ENCODE data around the gene GBF1. TPM values are rescaled to one million over a fixed set of nuclear protein-coding genes. Genes with fewer than 3 reads are reported as not detected.

GBF1 gene
- total RNA-seq, 1 donor: 52.1 TPM

DNA sequence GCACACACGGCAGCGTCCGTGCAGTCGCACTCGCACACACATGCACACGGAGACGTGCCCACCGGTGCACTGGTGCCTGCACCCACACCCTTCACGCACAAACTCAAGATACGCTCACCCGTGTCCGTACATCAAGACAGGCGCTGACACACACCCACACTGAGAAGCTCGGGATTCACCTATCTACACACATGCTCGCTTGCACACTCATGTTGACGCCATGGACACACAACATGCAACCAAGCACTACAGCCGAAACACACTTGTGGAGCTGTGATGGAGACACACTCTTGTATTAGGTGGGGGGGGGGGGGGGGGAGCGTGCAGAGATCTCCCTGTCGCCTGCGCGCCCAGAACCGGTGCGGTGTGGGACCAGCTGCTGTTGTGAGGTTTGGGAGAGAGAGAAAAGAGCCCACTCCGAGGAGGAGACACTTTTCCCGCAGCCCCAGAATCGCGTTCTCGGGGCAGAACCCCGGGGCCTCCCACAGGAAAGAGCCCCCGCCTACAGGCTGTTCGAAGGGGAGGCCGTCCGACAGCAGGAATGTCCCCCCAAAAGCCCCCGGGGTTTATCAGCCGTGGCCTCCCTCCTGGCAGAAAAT, 149.6 kb downstream of the GBF1 start:
- DNase-seq (ENCODE audit: low read depth): peak; percentile 47
- TF ChIP-seq, protein P1, sequence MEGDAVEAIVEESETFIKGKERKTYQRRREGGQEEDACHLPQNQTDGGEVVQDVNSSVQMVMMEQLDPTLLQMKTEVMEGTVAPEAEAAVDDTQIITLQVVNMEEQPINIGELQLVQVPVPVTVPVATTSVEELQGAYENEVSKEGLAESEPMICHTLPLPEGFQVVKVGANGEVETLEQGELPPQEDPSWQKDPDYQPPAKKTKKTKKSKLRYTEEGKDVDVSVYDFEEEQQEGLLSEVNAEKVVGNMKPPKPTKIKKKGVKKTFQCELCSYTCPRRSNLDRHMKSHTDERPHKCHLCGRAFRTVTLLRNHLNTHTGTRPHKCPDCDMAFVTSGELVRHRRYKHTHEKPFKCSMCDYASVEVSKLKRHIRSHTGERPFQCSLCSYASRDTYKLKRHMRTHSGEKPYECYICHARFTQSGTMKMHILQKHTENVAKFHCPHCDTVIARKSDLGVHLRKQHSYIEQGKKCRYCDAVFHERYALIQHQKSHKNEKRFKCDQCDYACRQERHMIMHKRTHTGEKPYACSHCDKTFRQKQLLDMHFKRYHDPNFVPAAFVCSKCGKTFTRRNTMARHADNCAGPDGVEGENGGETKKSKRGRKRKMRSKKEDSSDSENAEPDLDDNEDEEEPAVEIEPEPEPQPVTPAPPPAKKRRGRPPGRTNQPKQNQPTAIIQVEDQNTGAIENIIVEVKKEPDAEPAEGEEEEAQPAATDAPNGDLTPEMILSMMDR (IDR thresholded peaks at IDR 0.05; ENCODE audit: insufficient read depth, low read length): no peak
- peak overlapping the region; percentile 85 for H3K4me3 ChIP-seq (ENCODE audit: low read depth, low read length)

DNA sequence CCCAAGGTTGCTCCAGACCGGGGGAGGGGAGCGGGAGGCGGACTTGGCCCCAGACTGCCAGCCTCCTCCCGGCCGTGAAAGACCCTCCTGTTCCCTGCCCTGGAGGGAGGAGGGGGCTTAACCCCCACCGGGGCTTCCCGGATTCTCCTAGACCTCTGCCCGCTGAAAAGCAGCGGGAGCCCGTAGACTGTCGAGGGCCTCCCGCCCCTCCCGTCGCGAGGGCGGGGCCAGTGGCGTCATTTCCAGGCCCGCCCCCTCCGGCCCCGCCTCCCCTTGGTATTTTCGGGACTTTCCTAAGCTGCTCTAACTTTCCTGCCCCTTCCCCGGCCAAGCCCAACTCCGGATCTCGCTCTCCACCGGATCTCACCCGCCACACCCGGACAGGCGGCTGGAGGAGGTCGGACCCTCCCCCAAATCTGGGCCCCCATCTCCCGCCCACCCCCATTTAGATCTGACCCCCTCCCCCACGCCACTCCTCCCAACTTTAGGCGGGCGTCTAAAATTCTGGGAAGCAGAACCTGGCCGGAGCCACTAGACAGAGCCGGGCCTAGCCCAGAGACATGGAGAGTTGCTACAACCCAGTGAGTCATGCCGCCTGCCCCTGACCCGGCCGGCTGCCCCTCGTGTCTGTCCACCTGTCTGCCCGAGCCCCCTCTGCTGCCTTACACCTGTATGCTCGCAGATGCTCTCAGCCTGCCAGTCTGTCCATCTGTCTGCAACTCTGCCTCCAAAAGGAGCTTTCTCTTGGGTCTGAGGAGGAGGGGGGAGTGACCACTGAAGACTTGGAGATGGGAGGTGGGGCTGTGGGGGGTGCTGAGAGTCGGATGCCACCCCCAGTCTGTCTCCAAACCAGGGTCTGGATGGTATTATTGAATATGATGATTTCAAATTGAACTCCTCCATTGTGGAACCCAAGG, 150.3 kb downstream of the GBF1 start, which contains the start of gene NFKB2:
Gene NFKB2 (plus strand): TSS at position 306 of the 917 bp plus-strand sequence. CDS start 255 bp downstream, at position 561.
- TF ChIP-seq, protein P1 (IDR thresholded peaks at IDR 0.05; ENCODE audit: insufficient read depth, low read length): no peak
- peak; percentile 87 for DNase-seq (ENCODE audit: low read depth)
- H3K4me3 ChIP-seq (ENCODE audit: low read depth, low read length): peak within 1 kb of the TSS; percentile 85

GRCh38 chr10:102396317-102396650, 151.0 kb downstream of the GBF1 start:
- DNase-seq (ENCODE audit: low read depth): no peak
- peak overlapping the region; percentile 85 for H3K4me3 ChIP-seq (ENCODE audit: low read depth, low read length)
- TF ChIP-seq, protein P1 (IDR thresholded peaks at IDR 0.05; ENCODE audit: insufficient read depth, low read length): no peak

GRCh38 chr10:102396730-102397151, 151.4 kb downstream of the GBF1 start:
- no peak for DNase-seq (ENCODE audit: low read depth)
- TF ChIP-seq, protein P1 (IDR thresholded peaks at IDR 0.05; ENCODE audit: insufficient read depth, low read length): no peak
- H3K4me3 ChIP-seq (ENCODE audit: low read depth, low read length): peak overlapping the region; percentile 85

- H3K4me3 ChIP-seq (ENCODE audit: low read depth, low read length): no peak overlapping the region
- TF ChIP-seq, protein P1 (IDR thresholded peaks at IDR 0.05; ENCODE audit: insufficient read depth, low read length): no peak
- DNase-seq (ENCODE audit: low read depth): no peak
Observed at GRCh38 chr10:102397222-102398171, 152.2 kb downstream of the GBF1 start.
